HCT116 (cell line): ENCODE results near the gene GJD3.

Source experiments
- JUND ChIP-seq: IDR thresholded peaks from 2 replicates; pipeline ENCODE4 v1.6.1; 2012
- POLR2A ChIP-seq: IDR thresholded peaks from 2 replicates; pipeline ENCODE4 v1.7.0; 2011; ENCODE audit warnings: borderline replicate concordance; ENCODE audit not compliant: insufficient read depth, insufficient read length; ENCODE audit errors: extremely low read depth
- POLR2AphosphoS5 ChIP-seq: IDR thresholded peaks from 2 replicates; pipeline ENCODE4 v1.6.1; 2011; ENCODE audit warnings: mild to moderate bottlenecking, low read depth, low read length, moderate library complexity
- RAD21 ChIP-seq: IDR thresholded peaks from 2 replicates; pipeline ENCODE4 v1.6.1; 2012; ENCODE audit warnings: low read depth, mild to moderate bottlenecking
- SP1 ChIP-seq: IDR thresholded peaks from 2 replicates; pipeline ENCODE4 v1.6.1; 2012; ENCODE audit warnings: low read depth
- ZFX ChIP-seq: fragments of 450-650 bp; IDR thresholded peaks from 2 replicates; pipeline ENCODE4 v1.6.1; 2017
- TF ChIP-seq, protein P1 (sequence below), 3 experiments: fragments of 200-600 bp in 1 of 3; sonication (generic) in 1 of 3; IDR thresholded peaks in 2 of 3; conservative IDR thresholded peaks in 1 of 3; 2 replicates each; pipeline ENCODE4 v1.5.1; 2012 to 2017; ENCODE audit warnings: low read depth in 2 of 3, low read length in 2 of 3, antibody characterized with exemption in 1 of 3, borderline replicate concordance in 1 of 3, control low read depth in 1 of 3, mild to moderate bottlenecking in 1 of 3, mixed read lengths in 1 of 3, mixed run types in 1 of 3, moderate library complexity in 1 of 3; ENCODE audit not compliant: insufficient read depth in 1 of 3

DNA sequence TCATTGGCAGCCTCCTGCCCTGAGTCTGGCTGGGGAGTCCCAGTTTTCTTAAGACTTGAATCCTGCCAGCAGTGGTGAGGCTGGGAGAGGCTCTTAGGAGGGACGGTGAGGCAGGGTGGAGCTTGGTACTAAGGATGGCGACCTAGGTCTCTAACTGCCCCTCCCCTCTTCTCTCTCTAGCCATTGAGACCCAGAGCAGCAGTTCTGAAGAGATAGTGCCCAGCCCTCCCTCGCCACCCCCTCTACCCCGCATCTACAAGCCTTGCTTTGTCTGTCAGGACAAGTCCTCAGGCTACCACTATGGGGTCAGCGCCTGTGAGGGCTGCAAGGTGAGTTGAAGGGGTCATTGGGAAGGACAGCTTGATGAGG is 16.4 kb downstream of the GJD3 start:
- TF ChIP-seq POLR2A (no peak), ZFX (no peak), RAD21 (no peak), SP1 (no peak), JUND (no peak), POLR2AphosphoS5 (no peak)
- TF ChIP-seq, protein P1, sequence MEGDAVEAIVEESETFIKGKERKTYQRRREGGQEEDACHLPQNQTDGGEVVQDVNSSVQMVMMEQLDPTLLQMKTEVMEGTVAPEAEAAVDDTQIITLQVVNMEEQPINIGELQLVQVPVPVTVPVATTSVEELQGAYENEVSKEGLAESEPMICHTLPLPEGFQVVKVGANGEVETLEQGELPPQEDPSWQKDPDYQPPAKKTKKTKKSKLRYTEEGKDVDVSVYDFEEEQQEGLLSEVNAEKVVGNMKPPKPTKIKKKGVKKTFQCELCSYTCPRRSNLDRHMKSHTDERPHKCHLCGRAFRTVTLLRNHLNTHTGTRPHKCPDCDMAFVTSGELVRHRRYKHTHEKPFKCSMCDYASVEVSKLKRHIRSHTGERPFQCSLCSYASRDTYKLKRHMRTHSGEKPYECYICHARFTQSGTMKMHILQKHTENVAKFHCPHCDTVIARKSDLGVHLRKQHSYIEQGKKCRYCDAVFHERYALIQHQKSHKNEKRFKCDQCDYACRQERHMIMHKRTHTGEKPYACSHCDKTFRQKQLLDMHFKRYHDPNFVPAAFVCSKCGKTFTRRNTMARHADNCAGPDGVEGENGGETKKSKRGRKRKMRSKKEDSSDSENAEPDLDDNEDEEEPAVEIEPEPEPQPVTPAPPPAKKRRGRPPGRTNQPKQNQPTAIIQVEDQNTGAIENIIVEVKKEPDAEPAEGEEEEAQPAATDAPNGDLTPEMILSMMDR (IDR thresholded peaks at IDR 0.05 in 2 of 3, conservative IDR thresholded peaks at IDR 0.05 in 1 of 3; ENCODE audit: borderline replicate concordance in 1 of 3, insufficient read depth in 1 of 3, low read depth in 2 of 3, low read length in 2 of 3): no peak
